Activated CD4-positive, alpha-beta T cell treated with anti-CD3 and anti-CD28 coated beads for 48 hours (primary cell): ENCODE measurements around the gene NDEL1.

Experiments
- DNase-seq: peaks from one replicate; pipeline ENCODE4 v3.0.0-alpha.2; 2020

The NDEL1 gene

DNA sequence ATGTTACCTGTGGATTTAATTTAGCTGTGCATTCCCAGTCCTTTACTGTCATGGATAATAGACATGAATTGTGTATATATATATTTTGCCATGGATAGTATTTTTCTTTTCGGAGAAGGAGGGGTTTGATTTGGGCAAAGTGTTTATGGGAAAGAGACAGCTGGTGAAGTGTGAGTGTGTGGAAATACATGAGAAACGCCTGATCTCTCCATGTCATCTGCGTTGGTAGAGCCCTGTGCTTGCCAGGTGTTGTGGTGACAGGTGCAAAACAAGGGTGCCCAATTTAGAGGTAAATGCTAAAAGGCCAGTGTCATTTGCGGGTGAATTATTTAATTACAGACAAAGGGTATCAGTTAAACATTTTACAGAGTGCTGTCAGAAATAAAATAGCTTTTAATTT, 23.4 kb downstream of the NDEL1 start:
- DNase-seq, result no peak

- no peak for DNase-seq
Measured at GRCh38 chr17:8459831-8460230, 24.1 kb downstream of the NDEL1 start.

GRCh38 chr17:8462564-8462963, 26.9 kb downstream of the NDEL1 start:
- no peak for DNase-seq

DNA sequence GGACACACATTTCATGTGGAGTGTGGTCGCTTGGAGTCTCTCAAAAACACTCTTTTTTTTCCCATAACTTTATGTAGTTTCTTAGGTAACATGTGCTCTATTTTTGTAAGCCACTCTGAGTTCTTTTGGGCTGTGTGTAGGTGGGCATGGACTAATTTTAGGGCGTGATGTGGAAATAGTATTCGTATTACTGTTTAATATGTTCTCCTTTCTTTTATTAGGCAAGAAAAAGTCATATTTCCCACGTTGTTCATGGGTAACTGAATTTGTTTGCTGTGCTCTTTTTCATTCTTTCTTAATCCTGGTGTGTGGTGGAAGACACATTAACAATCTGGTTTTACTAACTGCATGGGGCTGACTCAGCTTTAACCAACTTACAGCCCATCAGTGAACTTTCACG, 27.4 kb downstream of the NDEL1 start:
- DNase-seq, result no peak

- DNase-seq, result no peak
Measured at GRCh38 chr17:8464941-8465340, 29.3 kb downstream of the NDEL1 start.

DNA sequence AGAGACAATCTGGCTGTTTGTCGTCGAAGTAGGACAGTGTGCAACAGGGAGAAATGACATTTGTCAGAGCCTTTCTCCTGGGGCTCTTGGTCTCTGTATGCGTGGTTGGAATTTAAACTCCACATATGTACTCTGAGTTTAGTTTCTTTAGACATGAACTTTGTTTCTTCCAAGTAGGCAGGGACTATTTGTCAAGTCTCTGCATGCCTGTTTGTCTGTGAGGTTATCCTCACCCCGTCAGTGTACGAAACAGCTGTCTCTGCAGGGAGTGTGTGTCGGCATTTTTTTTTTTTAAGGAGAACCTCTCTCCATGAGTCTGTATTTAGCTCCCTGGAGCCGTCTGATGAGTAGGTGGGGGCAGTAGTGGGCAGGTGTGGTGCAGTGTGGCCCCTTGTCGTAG, 29.7 kb downstream of the NDEL1 start:
- no peak for DNase-seq

DNA sequence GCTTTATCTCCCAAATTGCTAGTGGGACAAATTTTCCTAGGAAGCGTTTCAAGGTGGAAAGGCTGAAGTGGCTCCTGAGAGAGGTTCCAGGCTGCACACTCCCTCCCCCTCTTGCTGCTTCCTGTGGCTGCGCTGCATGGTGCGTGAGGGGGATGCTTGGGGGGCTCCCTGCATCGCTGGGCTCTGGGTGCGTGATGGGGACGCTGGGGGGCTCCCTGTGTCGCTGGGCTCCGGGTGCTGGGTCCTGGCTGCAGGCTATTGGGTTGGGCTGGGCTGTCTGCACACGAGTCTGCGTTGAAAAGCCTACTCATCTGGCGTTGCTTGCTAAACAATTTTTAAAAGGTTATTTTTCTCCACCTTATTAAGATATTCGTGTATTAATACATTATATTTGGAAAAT, 30.1 kb downstream of the NDEL1 start:
- no peak for DNase-seq

DNA sequence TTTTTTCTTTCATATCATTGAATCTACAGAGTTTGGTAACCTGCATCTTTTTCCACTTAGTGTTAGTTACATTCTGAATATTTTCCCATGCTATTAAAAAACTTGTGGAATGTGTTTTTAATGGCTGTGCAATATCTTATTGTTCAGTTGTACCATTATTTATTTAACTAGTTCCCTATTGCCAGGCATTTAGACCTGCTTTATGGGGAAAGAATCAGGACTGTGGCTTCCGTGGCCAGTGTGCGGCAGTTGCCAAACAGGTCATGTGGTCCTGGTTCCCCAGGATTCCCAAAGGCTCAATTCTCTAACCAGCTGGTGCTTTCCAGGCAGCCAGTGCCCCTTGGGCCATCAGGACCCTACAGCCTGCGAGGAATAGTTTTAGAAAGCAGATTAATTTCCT, 30.8 kb downstream of the NDEL1 start:
- no peak for DNase-seq

GRCh38 chr17:8466873-8467272, 31.2 kb downstream of the NDEL1 start:
- DNase-seq, result no peak

DNA sequence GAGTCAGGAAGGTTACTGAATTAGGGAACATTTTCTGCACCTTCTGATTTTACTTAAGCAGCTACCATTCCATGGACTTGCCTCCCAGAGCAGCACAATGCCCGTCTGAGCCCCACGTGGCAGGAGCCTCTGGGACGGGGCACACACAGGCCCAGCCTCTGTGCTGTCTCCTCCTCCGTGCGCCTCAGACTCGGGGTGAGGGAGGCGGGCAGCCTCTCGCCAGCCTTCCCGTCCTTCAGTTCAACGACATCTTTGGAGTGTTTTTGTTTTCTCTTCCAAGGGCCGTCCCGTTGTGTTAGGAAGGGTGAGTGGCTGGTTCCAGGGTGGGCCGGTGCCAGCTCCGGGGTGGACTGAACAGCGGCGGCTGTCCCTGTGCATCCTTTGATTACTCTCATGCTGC, 31.8 kb downstream of the NDEL1 start:
- DNase-seq, result no peak

DNA sequence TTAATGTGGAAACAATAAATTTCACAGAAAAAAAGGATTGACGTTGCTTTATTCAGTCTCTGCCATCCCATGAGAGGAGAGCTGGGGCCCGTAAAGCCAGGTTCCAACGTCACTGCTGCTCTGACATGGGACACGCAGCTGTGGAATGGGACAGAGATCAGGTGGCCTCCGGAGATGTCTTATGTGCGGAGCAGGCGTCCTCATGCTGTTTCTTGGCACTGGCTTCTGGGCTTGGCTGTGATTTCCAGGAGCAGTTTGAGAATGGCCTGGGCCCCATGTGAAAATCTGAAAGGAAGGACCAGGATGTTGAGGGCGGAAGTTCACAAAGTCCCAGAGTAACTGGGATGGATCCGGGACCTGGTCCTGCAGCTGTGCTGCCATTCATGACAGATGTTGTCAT, 32.4 kb downstream of the NDEL1 start:
- no peak for DNase-seq

DNA sequence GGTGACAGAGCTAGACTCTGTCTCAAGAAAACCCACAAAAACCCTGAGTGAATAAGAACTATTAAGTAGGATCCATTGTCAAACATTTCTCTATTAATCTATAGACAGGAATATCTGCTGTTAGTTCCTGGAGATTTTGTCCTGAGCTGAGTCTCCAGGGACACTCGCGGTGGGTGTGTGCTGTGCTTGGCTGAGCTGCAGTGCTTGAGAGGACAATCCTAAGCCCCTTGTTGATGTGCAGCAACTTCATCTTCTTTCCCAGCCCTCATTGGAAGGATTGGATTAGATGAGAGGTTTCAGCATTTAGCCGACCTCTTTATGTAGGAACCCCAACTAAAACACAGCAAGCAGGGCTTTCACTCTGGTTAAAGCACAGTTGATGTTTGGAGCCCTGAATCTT, 33.3 kb downstream of the NDEL1 start:
- DNase-seq, result no peak

- DNase-seq, result no peak
Measured at GRCh38 chr17:8469964-8470363, 34.3 kb downstream of the NDEL1 start.

DNA sequence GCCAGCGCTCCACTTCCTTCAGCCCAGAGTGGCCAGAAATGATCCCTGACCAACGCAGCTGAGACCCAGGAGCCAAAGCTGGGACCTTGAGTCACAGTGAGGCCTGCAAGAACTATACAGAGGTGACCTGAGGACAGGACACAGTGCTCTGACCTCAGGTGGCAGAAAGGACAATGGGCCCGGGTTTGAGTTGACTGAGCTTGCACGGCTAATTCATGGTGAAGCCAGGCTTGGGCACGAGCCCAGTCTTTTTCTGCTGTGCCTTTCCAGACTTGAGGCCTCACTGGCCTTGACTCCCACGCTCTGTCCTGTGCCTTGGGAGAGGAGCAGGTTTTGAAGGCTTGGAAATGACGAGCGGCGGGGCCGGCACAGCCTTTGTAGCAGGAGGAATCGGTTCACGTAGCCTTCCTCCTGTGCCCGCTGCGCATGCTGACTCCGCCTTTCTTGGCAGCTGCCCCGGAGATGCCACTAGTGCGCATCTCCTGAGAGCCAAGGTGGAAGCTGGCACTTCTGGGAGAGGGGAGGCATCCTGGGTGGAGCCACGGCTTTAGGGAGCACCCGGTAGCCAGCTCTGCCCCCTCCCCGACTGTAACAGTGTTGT, 34.9 kb downstream of the NDEL1 start:
- no peak for DNase-seq

DNA sequence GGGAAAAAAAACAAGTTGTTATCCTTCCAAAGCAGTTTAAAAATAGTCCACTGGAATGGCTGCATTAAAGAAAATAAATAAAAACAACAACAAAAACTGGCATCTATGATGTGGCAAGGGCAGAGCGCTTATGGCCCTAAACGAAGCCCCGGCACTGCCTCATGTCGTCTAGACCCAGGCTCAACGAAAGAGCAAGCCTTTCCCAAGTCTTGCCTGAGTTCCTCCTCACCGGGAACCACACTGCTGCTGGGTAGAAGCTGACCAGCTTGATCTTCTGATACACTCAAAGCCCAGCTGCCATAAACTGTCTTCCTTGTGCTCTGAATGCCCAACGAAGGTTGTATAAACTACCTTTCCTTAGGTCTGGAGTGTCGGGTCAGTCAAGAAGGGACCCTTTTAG, 37.0 kb downstream of the NDEL1 start:
- DNase-seq, result no peak

GRCh38 chr17:8473451-8474192, 37.9 kb downstream of the NDEL1 start:
- DNase-seq, result no peak

DNA sequence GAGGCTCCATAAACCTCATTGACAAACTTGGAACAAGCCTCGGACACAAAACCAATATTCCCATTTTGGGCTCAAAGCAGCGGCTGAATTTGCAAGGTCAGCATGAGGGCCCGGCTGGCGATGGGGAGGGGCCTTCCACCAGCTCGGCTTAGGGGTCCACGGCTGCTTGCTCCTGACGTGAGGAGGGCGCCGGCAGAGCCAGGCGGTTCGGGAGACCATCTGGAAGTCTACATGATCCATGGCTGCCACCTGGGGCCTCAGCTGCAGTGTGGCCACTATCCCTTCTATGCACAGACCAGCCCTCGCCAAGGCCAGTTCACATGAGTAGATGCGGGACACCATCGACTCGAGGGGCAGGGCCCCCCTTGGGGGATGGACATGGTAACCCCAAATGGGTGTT, 39.1 kb downstream of the NDEL1 start:
- no peak for DNase-seq

DNA sequence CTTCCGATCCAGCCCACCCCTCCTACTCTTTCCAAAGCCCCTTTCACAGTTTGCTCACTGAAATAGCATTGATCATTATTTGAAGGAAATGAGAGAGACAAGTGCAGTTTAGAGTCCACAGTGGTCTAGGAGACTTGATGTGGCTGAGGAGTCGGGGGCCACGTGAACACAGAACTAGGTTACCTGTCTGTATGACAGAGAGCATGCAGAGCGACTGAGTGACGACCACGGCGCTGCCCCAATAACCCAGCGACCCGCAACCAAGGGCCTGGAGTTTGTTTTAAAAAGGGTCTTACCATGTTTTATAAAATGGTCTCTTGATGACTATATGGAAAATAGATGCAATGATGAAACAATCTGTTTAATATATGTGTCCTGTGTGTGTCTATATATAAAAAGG, 39.5 kb downstream of the NDEL1 start:
- DNase-seq, result no peak

DNA sequence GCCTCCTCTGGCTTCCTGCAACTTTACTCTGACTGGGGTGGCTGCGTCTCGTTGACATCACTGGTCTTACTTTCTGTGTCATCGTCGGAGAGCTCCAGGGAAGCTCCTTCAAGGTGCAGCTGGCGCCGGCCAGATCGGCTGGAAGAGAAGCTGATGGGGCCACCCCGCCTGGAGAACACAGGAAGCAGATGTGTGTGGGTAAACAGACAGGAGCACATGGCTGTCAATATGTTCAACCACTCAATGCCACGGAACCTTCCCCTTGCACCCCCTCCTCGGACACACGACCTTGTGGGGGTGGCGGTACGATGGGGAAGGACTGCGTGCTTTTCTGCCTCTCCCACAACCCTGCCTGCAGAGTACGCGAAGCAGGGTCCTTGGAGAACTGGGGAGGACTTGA, 40.1 kb downstream of the NDEL1 start:
- DNase-seq, result no peak

GRCh38 chr17:8476741-8477140, 41.1 kb downstream of the NDEL1 start:
- DNase-seq, result no peak

DNA sequence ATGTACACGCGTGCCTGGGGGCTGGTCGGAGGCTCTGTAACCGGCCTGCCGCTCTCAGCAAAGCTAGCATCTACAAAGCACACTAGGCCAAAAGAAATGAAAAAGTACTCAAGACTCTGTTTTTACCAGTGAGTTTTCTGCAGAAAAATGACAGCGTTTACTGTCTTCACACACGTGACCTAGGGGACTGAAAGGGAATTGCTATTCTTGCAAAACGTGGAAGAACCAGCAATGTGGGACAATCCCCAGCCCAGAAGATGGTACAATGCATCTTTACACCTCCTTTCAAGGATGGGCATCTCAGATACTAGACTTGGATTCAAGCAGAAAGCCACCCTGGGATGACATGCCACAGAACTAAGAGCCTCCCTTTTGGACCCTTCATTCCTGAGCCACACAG, 41.5 kb downstream of the NDEL1 start:
- no peak for DNase-seq

DNA sequence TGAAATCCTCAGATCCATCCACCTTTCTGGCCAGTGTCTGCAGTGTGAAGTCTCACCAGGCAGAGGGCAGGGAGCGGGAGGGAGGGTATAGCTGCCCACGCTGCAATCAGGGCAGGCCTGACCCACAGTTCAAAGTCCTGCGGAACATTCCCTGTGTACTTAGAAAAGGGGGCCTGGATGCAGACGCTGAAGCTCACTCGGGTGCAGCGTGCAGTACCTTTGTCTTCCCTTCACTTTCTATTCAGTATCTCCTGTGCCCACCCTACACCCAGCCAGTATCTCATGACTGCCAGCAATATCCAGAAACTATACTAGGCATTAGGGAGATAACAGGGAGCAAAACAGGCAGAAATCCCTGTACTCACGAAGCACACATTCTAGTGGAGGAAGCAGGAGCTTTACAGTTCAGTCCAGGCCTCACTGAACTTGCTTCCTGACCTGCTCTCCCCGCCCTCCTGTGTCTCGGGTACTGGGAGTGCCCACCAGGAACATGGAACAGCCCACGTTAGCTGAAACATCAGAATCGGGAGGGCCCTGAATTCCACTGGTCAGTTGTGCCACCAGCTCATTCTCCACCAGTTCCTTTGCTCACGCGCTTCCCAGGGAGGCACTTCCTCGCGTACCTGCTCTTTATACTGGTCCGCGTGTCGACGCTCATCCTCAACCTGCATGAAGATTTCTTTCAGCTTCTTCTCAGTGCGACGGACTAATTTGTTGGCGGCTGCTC, 42.2 kb downstream of the NDEL1 start:
- no peak for DNase-seq

- DNase-seq, result no peak
Measured at GRCh38 chr17:8479431-8479947, 43.8 kb downstream of the NDEL1 start.
